ENCODE measurements around the gene TTLL1. TPM values are rescaled to one million over a fixed set of nuclear protein-coding genes. Genes with fewer than 3 reads are reported as not detected.

The TTLL1 gene
- total and polyA plus RNA-seq, 2 of the 4 experiments (the other 2 are of a cell fraction): 10.8 to 13.2 TPM

- Histone ChIP-seq H2BK20ac (ENCODE audit: low read depth, low read length) (no peak overlapping the region), H2BK120ac (ENCODE audit: low read depth, low read length) (no peak overlapping the region), H4K8ac (ENCODE audit: low read depth in 2 of 2, low read length in 2 of 2) (no peak overlapping the region), H3K9me1 (ENCODE audit: insufficient read depth, low read length) (peaks cover 29% of the 10 kb centered on the region), H2BK15ac (ENCODE audit: low read depth, low read length) (no peak overlapping the region), H3K4me2 (ENCODE audit: low read depth, low read length) (no peak overlapping the region), H2BK5ac (ENCODE audit: low read depth, low read length, poor library complexity, severe bottlenecking) (no peak overlapping the region), H3K18ac (ENCODE audit: low read depth, low read length) (no peak overlapping the region), H2AFZ (replicated peaks; ENCODE audit: low read length, poor library complexity) (no peak overlapping the region), H4K20me1 (ENCODE audit: insufficient read depth, low read length) (peaks cover 54% of the 10 kb centered on the region), H2AK9ac (replicated peaks; ENCODE audit: low read depth, low read length, poor library complexity) (no peak overlapping the region), H3K4ac (ENCODE audit: low read depth, low read length) (no peak overlapping the region), H4K5ac (ENCODE audit: low read depth, low read length) (no peak overlapping the region), H2AK5ac (ENCODE audit: low read depth, low read length) (no peak overlapping the region), H3K27me3 (ENCODE audit: control insufficient read depth, insufficient read depth, low read length) (no peaks in the 10 kb centered on the region), H3K23ac (ENCODE audit: low read depth, low read length) (no peak overlapping the region), H3K4me3 (ENCODE audit: insufficient read depth, low read depth, low read length) (no peak overlapping the region), H3K9ac (ENCODE audit: low read depth, low read length) (no peak overlapping the region), H3K79me1 (ENCODE audit: low read depth in 1 of 2, low read length in 2 of 2) (peaks cover 7 to 75% of the 10 kb centered on the region in 2 experiments; a peak in 3 of 4 replicates), H3K4me1 (ENCODE audit: control insufficient read depth, insufficient read depth, low read length) (peaks cover 31% of the 10 kb centered on the region), H4K91ac (ENCODE audit: insufficient read depth, low read depth, low read length) (no peak overlapping the region), H3K27ac (ENCODE audit: insufficient read depth, low read length) (no peak overlapping the region), H3K36me3 (ENCODE audit: control insufficient read depth, insufficient read depth, low read length) (no peaks in the 10 kb centered on the region), H3K9me3 (ENCODE audit: control insufficient read depth, insufficient read depth, low read length) (no peaks in the 10 kb centered on the region), H3K56ac (ENCODE audit: extremely low read depth, insufficient read depth, low read length) (no peak overlapping the region), H3K14ac (replicated peaks; ENCODE audit: low read depth, low read length) (no peak overlapping the region)
- in situ Hi-C loops (cut with MboI; ENCODE audit: low sequenced_read_pairs): no loop called here
- no TSS peak for BruUV-seq (replicated peaks)
- TF ChIP-seq POLR2A (IDR thresholded peaks at IDR 0.05; ENCODE audit: low read depth, low read length) (no peak), CTCF (conservative IDR thresholded peaks at IDR 0.05; ENCODE audit: low read depth, low read length) (no peak), BHLHE40 (IDR thresholded peaks at IDR 0.05; ENCODE audit: low read depth, low read length) (no peak), FOS (IDR thresholded peaks at IDR 0.05; ENCODE audit: low read depth, low read length) (no peak), MAZ (IDR thresholded peaks at IDR 0.05; ENCODE audit: borderline replicate concordance, low read depth, low read length) (no peak), MXI1 (IDR thresholded peaks at IDR 0.05; ENCODE audit: borderline replicate concordance, low read depth, low read length) (no peak)
- dilution Hi-C loops (cut with HindIII; ENCODE audit: low sequenced_read_pairs, unreplicated experiment): no loop called here
- no peak for DNase-seq
- WGBS, 2 experiments (ENCODE audit: extremely low coverage in 2 of 2, insufficient read length in 1 of 2): no CpG with 5 or more reads among the region's 4 CpGs
- POLR2A ChIA-PET (ENCODE audit: unreplicated experiment): no interaction called here
- CTCF ChIA-PET: no interaction called here
- no peak for ATAC-seq (ENCODE audit: low read depth)
- intact Hi-C loops (cut with micrococcal nuclease): no loop called here
Observed at GRCh38 chr22:43008509-43008908, 80.7 kb downstream of the TTLL1 start.
